Fibroblast of lung (primary cell): ENCODE data around the gene RAB10. TPM values are rescaled to one million over a fixed set of nuclear protein-coding genes. Genes with fewer than 3 reads are reported as not detected.

Source experiments
- DNase-seq, 2 donors: peaks; one replicate each; pipeline versions ENCODE4 v3.0.0 to v3.0.0-alpha.2; 2010; ENCODE audit warnings: low read depth in 2 of 2
- H2AFZ ChIP-seq: 2 replicates; pipeline ENCODE4 v1.5.1; 2012; ENCODE audit warnings: low read length, control low read depth, inconsistent platforms
- H3K27ac ChIP-seq: 2 replicates; pipeline ENCODE4 v1.5.1; 2011; ENCODE audit warnings: low read length, control low read depth; ENCODE audit not compliant: insufficient read depth
- H3K27me3 ChIP-seq: 2 replicates; pipeline ENCODE4 v1.5.1; 2011; ENCODE audit warnings: mild to moderate bottlenecking, low read length; ENCODE audit not compliant: control insufficient read depth, insufficient read depth
- H3K36me3 ChIP-seq: 2 replicates; pipeline ENCODE4 v1.5.1; 2011; ENCODE audit warnings: low read length; ENCODE audit not compliant: control insufficient read depth, insufficient read depth
- H3K4me1 ChIP-seq: 2 replicates; pipeline ENCODE4 v1.5.1; 2011; ENCODE audit warnings: low read length; ENCODE audit not compliant: control insufficient read depth, insufficient read depth; ENCODE audit errors: extremely low read depth
- H3K4me2 ChIP-seq: 2 replicates; pipeline ENCODE4 v1.5.1; 2011; ENCODE audit warnings: low read length, control low read depth; ENCODE audit not compliant: insufficient read depth; ENCODE audit errors: extremely low read depth
- H3K4me3 ChIP-seq, 4 experiments: fragments of 200-600 bp in 1 of 4; sonication (generic) in 1 of 4; replicated peaks in 1 of 4; 2 replicates each; pipeline ENCODE4 v1.5.1; 2011 to 2016; ENCODE audit warnings: low read length in 4 of 4, low read depth in 3 of 4, mild to moderate bottlenecking in 3 of 4, control low read depth in 2 of 4, inconsistent platforms in 1 of 4, mixed read lengths in 1 of 4; ENCODE audit not compliant: insufficient read depth in 1 of 4; ENCODE audit errors: control extremely low read depth in 1 of 4
- H3K79me2 ChIP-seq: 2 replicates; pipeline ENCODE4 v1.5.1; 2012; ENCODE audit warnings: mild to moderate bottlenecking, low read length, inconsistent platforms; ENCODE audit not compliant: control insufficient read depth, insufficient read depth
- H3K9ac ChIP-seq: 2 replicates; pipeline ENCODE4 v1.5.1; 2011; ENCODE audit warnings: mild to moderate bottlenecking, low read length, control low read depth; ENCODE audit not compliant: insufficient read depth
- H3K9me3 ChIP-seq: 2 replicates; pipeline ENCODE4 v1.5.1; 2012; ENCODE audit warnings: low read depth, low read length; ENCODE audit not compliant: control insufficient read depth, insufficient read depth
- H4K20me1 ChIP-seq: 2 replicates; pipeline ENCODE4 v1.5.1; 2011; ENCODE audit warnings: low read length; ENCODE audit not compliant: control insufficient read depth, insufficient read depth; ENCODE audit errors: extremely low read depth
- EZH2 ChIP-seq: IDR thresholded peaks from 2 replicates; pipeline ENCODE4 v1.5.1; 2012; ENCODE audit warnings: low read length, control low read depth, mild to moderate bottlenecking; ENCODE audit errors: missing control alignments
- polyA plus RNA-seq, 2 donors: library from polyadenylated mRNA; depleted of rRNA in 1 of 2; stranded (reverse) in 1 of 2; unstranded in 1 of 2; fragments of >200 nt; gene quantifications; 2 replicates each; pipeline ENCODE4 v1.2.1, GENCODE V29; 2011 to 2012; ENCODE audit warnings: missing spikeins in 1 of 2
- total RNA-seq: library from RNA; depleted of rRNA; stranded (reverse); fragments of >200 nt; gene quantifications from 2 replicates; pipeline ENCODE4 v1.2.1, GENCODE V29; 2014
- TF ChIP-seq, protein P1 (sequence below), 2 donors: IDR thresholded peaks in 1 of 2; conservative IDR thresholded peaks in 1 of 2; 1 replicate in 1 of 2; 2 replicates in 1 of 2; pipeline ENCODE4 v1.5.1; 2011 to 2012; ENCODE audit warnings: low read length in 2 of 2, control low read depth in 1 of 2, inconsistent platforms in 1 of 2, low read depth in 1 of 2, mild to moderate bottlenecking in 1 of 2

The RAB10 gene
- total and polyA plus RNA-seq, 2 donors (not counting 1 experiment from before 2014, with no cell fraction given) = 94.1 to 253 TPM

DNA sequence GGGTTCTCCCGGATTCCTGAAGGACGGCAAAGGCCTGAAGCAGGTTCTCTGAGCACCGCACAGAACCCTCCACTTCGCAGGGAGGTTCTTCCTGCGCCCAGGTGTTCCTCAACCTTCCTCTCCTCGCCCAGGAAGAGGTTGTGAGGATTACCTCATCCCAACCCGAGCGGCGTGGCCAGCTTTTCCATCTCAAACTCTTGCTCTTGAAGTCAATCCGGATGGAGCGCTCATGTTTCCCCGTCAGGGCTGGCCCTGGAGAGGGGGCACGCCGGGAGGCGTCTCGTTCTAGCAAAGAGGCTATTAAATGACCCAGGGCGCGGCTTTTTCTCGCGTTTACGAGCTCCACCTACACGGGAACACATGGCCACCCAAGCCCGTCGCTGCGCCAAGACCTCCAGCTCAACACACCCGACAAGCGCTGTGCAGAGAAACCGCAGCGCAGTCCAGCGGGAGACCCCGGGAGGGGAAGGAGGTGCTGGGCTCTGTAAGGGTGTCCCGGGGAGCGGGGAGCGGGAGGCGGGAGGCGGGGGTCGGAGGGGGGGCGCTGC is 540 bp upstream of the RAB10 start:
- peak overlapping the region; percentile 68 to 98 (median 80) for H3K4me3 ChIP-seq
- peak; percentile 80 to 84 for DNase-seq
- no peak for TF ChIP-seq EZH2
- TF ChIP-seq, protein P1, sequence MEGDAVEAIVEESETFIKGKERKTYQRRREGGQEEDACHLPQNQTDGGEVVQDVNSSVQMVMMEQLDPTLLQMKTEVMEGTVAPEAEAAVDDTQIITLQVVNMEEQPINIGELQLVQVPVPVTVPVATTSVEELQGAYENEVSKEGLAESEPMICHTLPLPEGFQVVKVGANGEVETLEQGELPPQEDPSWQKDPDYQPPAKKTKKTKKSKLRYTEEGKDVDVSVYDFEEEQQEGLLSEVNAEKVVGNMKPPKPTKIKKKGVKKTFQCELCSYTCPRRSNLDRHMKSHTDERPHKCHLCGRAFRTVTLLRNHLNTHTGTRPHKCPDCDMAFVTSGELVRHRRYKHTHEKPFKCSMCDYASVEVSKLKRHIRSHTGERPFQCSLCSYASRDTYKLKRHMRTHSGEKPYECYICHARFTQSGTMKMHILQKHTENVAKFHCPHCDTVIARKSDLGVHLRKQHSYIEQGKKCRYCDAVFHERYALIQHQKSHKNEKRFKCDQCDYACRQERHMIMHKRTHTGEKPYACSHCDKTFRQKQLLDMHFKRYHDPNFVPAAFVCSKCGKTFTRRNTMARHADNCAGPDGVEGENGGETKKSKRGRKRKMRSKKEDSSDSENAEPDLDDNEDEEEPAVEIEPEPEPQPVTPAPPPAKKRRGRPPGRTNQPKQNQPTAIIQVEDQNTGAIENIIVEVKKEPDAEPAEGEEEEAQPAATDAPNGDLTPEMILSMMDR (conservative IDR thresholded peaks at IDR 0.05 in 1 of 2, IDR thresholded peaks at IDR 0.05 in 1 of 2; ENCODE audit: low read depth in 1 of 2, low read length in 2 of 2) = no peak
- H3K27ac ChIP-seq = peak overlapping the region; percentile 86
- H3K36me3 ChIP-seq = peaks cover 1% of the 10 kb centered on the region
- H2AFZ ChIP-seq = peak overlapping the region; percentile 96
- peaks cover 4% of the 10 kb centered on the region for H4K20me1 ChIP-seq
- peaks cover 46% of the 10 kb centered on the region for H3K79me2 ChIP-seq
- H3K4me2 ChIP-seq = peak overlapping the region; percentile 80
- H3K4me1 ChIP-seq = peaks cover 5% of the 10 kb centered on the region
- no peaks in the 10 kb centered on the region for H3K27me3 ChIP-seq
- no peaks in the 10 kb centered on the region for H3K9me3 ChIP-seq
- H3K9ac ChIP-seq = peak overlapping the region; percentile 68

DNA sequence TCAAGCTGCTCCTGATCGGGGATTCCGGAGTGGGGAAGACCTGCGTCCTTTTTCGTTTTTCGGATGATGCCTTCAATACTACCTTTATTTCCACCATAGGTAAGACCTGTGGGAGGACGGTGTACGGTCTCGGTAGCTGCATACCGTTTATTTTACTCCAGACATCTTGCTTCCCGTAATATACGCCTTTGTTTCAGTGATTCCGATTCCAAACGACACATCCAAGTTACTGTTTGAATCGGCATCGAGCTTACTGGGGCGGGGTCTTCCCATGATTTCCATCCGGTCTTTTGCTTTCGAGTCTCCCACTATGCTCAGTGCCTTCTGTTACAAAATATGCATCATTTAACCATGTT is 731 bp downstream of the RAB10 start:
- peak overlapping the region; percentile 37 for H2AFZ ChIP-seq
- H3K4me1 ChIP-seq = peaks cover 5% of the 10 kb centered on the region
- peak overlapping the region; percentile 94 to 100 (median 99) for H3K4me3 ChIP-seq
- peak overlapping the region; percentile 51 for H3K4me2 ChIP-seq
- H3K27me3 ChIP-seq = no peaks in the 10 kb centered on the region
- peaks cover 1% of the 10 kb centered on the region for H3K36me3 ChIP-seq
- H3K79me2 ChIP-seq = peaks cover 58% of the 10 kb centered on the region
- no peak for TF ChIP-seq EZH2
- TF ChIP-seq, protein P1 (conservative IDR thresholded peaks at IDR 0.05 in 1 of 2, IDR thresholded peaks at IDR 0.05 in 1 of 2; ENCODE audit: low read depth in 1 of 2, low read length in 2 of 2) = no peak
- no peaks in the 10 kb centered on the region for H3K9me3 ChIP-seq
- peak in 1 of 2 donors; percentile 14 for DNase-seq
- peak overlapping the region; percentile 94 for H3K27ac ChIP-seq
- peak overlapping the region; percentile 92 for H3K9ac ChIP-seq
- H4K20me1 ChIP-seq = peaks cover 4% of the 10 kb centered on the region

DNA sequence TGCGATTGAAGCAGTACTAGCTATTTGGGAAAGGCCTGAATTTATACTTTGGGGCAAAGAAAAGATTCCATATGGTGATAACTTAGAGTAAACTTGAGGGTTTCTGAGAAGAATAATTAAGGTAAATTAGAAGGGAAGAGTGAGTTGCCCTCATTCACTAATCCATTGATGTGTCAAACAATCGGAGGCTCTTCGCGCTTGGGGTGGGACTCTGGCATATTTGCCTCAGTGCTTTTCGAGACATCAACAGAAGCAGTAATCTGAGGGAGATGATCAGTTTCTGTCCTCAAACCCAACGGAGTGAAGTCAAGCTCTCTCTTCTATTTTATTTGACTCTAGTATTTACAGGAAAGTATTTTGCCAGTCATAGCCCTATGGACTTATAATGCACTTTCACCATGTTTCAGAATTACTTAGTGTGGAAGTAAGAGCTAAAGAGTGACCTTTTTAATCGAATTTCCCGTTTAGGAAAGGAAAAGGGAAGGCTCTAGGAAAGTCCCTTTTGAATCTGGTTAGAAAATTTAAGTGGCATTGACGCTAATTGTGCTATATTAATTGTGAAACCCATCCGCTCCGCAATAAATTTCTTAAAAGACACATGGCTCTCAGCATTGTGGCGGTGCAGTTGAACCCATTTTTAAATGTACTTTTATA is 1.3 kb downstream of the RAB10 start:
- Histone ChIP-seq H3K27me3 (no peaks in the 10 kb centered on the region), H3K9ac (peak overlapping the region; percentile 92), H3K9me3 (no peaks in the 10 kb centered on the region), H3K4me1 (peaks cover 5% of the 10 kb centered on the region), H2AFZ (no peak overlapping the region), H3K36me3 (peaks cover 1% of the 10 kb centered on the region), H3K79me2 (peaks cover 64% of the 10 kb centered on the region), H3K4me3 (peak overlapping the region; percentile 94 to 100 (median 99)), H4K20me1 (peaks cover 4% of the 10 kb centered on the region), H3K4me2 (peak overlapping the region; percentile 74), H3K27ac (peak overlapping the region; percentile 94)
- no peak for DNase-seq
- TF ChIP-seq, protein P1 (conservative IDR thresholded peaks at IDR 0.05 in 1 of 2, IDR thresholded peaks at IDR 0.05 in 1 of 2; ENCODE audit: low read depth in 1 of 2, low read length in 2 of 2) = no peak
- TF ChIP-seq EZH2 = no peak
